GM19023 (cell line): ENCODE results near the gene MAP3K6.

Experiments used
- ATAC-seq: cut with Tn5 transposase; IDR thresholded peaks from one replicate; pipeline ENCODE4 v1.9.1; 2021; ENCODE audit warnings: mild to moderate bottlenecking, moderate library complexity; ENCODE audit not compliant: unreplicated experiment

The MAP3K6 gene

GRCh38 chr1:27379564-27380122 is 12.9 kb upstream of the MAP3K6 start:
- no peak for ATAC-seq

- no peak for ATAC-seq
Observed at GRCh38 chr1:27377760-27378495, 11.2 kb upstream of the MAP3K6 start.

GRCh38 chr1:27374362-27375086 is 7.8 kb upstream of the MAP3K6 start, which contains the start of gene FCN3:
FCN3 (minus strand) TSS chr1:27374824; CDS start chr1:27374818, 6 bp downstream.
- ATAC-seq: no peak

GRCh38 chr1:27372808-27373690 is 6.3 kb upstream of the MAP3K6 start:
- ATAC-seq: no peak

- no peak for ATAC-seq
Observed at GRCh38 chr1:27372022-27372807, 5.5 kb upstream of the MAP3K6 start.

- no peak for ATAC-seq
Observed at GRCh38 chr1:27368869-27369582, 2.3 kb upstream of the MAP3K6 start.

GRCh38 chr1:27367160-27367650 is 444 bp upstream of the MAP3K6 start:
- no peak for ATAC-seq

- ATAC-seq: peak; percentile 42
Observed at GRCh38 chr1:27366113-27366410, 699 bp downstream of the MAP3K6 start.

GRCh38 chr1:27365372-27366112 is 1.2 kb downstream of the MAP3K6 start:
- peak; percentile 39 for ATAC-seq

- no peak for ATAC-seq
Observed at GRCh38 chr1:27364696-27365371, 1.9 kb downstream of the MAP3K6 start.

- no peak for ATAC-seq
Observed at GRCh38 chr1:27363766-27364695, 2.7 kb downstream of the MAP3K6 start.

GRCh38 chr1:27361553-27361952 is 5.2 kb downstream of the MAP3K6 start:
- no peak for ATAC-seq

- no peak for ATAC-seq
Observed at GRCh38 chr1:27361044-27361402, 5.7 kb downstream of the MAP3K6 start.

- no peak for ATAC-seq
Observed at GRCh38 chr1:27360159-27361043, 6.4 kb downstream of the MAP3K6 start.

- ATAC-seq: no peak
Observed at GRCh38 chr1:27359822-27360158, 7.0 kb downstream of the MAP3K6 start.

- no peak for ATAC-seq
Observed at GRCh38 chr1:27358928-27359313, 7.8 kb downstream of the MAP3K6 start.
